ENCODE data around the gene LEAP2.
A peak's percentile ranks its signal among the peaks of the same experiment; 100 is the strongest.

Gene LEAP2

DNA sequence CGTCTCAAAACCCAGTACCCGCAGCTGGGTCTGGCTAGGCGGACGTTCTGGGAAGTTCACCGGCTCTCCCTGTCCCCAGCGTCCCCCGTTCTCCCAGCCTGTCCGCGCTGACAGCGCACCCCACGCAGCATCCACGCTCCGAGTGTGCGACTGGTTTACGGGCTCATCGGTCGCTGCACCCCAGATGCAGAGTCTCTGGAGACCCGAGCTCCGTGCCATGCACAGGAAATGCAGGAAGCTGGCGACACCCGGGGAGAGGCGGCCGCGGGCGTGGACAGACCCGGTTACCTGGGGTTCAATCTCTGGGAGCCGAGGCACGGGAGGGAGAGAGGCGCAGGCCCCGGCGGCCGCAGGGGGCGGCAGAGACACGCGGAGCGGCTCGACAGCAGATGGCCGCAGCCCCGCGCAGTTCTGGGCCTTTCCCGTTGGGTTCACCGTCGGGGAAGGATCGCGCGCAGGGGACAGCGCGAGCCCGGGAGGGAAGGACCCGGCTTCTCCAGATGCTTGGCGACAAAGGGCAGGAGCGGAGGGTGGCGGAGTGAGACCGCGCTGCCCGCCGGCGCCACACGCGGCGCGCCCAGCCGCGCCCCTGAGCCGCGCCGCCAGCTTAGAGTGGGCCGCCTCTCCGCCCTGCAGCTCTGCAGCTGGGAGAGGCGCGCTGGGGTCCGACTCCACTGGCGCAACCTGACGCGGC lies 43.6 kb upstream of the LEAP2 start (continued):
- TF ChIP-seq PRDM1 (tag by site-specific recombination; IDR thresholded peaks at IDR 0.05) (no peak), ZNF239 (tag by site-specific recombination; IDR thresholded peaks at IDR 0.05) (no peak), ZXDB (tag by site-specific recombination; IDR thresholded peaks at IDR 0.05) (peak; percentile 38; the same call in 1 of the 2 replicates), ZNF311 (tag by site-specific recombination; IDR thresholded peaks at IDR 0.05; ENCODE audit: borderline replicate concordance) (no peak), ZNF391 (tag by site-specific recombination; IDR thresholded peaks at IDR 0.05; ENCODE audit: borderline replicate concordance, low read depth) (peak; percentile 56; the same call in 1 of the 2 replicates), ZNF2 (tag by site-specific recombination; IDR thresholded peaks at IDR 0.05) (peak; percentile 82), ZNF23 (tag by site-specific recombination; IDR thresholded peaks at IDR 0.05; ENCODE audit: borderline replicate concordance) (no peak), ZNF629 (tag by site-specific recombination; IDR thresholded peaks at IDR 0.05) (no peak; the same call in 1 of the 2 replicates), ZNF366 (tag by site-specific recombination; conservative IDR thresholded peaks at IDR 0.05) (no peak), GLIS2 (tag by site-specific recombination; IDR thresholded peaks at IDR 0.05) (peak; percentile 67; the same call in 1 of the 2 replicates), ZNF175 (tag by site-specific recombination; IDR thresholded peaks at IDR 0.05) (no peak)
- TF ChIP-seq, protein P1, sequence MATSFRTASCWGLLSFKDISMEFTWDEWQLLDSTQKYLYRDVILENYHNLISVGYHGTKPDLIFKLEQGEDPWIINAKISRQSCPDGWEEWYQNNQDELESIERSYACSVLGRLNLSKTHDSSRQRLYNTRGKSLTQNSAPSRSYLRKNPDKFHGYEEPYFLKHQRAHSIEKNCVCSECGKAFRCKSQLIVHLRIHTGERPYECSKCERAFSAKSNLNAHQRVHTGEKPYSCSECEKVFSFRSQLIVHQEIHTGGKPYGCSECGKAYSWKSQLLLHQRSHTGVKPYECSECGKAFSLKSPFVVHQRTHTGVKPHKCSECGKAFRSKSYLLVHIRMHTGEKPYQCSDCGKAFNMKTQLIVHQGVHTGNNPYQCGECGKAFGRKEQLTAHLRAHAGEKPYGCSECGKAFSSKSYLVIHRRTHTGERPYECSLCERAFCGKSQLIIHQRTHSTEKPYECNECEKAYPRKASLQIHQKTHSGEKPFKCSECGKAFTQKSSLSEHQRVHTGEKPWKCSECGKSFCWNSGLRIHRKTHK (tag by site-specific recombination; IDR thresholded peaks at IDR 0.05) = no peak
- TF ChIP-seq, protein P2, sequence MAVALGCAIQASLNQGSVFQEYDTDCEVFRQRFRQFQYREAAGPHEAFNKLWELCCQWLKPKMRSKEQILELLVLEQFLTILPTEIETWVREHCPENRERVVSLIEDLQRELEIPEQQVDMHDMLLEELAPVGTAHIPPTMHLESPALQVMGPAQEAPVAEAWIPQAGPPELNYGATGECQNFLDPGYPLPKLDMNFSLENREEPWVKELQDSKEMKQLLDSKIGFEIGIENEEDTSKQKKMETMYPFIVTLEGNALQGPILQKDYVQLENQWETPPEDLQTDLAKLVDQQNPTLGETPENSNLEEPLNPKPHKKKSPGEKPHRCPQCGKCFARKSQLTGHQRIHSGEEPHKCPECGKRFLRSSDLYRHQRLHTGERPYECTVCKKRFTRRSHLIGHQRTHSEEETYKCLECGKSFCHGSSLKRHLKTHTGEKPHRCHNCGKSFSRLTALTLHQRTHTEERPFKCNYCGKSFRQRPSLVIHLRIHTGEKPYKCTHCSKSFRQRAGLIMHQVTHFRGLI (tag by site-specific recombination; IDR thresholded peaks at IDR 0.05) = peak; percentile 51; the same call in 1 of the 2 replicates
- TF ChIP-seq, protein P3, sequence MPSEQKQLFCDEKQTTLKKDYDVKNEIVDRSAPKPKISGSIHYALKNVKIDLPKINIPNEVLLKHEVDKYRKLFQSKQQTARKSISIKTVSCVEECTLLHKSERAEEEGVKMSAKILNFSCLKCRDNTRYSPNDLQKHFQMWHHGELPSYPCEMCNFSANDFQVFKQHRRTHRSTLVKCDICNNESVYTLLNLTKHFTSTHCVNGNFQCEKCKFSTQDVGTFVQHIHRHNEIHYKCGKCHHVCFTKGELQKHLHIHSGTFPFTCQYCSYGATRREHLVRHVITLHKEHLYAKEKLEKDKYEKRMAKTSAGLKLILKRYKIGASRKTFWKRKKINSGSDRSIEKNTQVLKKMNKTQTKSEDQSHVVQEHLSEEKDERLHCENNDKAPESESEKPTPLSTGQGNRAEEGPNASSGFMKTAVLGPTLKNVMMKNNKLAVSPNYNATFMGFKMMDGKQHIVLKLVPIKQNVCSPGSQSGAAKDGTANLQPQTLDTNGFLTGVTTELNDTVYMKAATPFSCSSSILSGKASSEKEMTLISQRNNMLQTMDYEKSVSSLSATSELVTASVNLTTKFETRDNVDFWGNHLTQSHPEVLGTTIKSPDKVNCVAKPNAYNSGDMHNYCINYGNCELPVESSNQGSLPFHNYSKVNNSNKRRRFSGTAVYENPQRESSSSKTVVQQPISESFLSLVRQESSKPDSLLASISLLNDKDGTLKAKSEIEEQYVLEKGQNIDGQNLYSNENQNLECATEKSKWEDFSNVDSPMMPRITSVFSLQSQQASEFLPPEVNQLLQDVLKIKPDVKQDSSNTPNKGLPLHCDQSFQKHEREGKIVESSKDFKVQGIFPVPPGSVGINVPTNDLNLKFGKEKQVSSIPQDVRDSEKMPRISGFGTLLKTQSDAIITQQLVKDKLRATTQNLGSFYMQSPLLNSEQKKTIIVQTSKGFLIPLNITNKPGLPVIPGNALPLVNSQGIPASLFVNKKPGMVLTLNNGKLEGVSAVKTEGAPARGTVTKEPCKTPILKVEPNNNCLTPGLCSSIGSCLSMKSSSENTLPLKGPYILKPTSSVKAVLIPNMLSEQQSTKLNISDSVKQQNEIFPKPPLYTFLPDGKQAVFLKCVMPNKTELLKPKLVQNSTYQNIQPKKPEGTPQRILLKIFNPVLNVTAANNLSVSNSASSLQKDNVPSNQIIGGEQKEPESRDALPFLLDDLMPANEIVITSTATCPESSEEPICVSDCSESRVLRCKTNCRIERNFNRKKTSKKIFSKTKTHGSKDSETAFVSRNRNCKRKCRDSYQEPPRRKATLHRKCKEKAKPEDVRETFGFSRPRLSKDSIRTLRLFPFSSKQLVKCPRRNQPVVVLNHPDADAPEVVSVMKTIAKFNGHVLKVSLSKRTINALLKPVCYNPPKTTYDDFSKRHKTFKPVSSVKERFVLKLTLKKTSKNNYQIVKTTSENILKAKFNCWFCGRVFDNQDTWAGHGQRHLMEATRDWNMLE (tag by site-specific recombination; conservative IDR thresholded peaks at IDR 0.05; ENCODE audit: low read depth) = no peak
- TF ChIP-seq, protein P4, sequence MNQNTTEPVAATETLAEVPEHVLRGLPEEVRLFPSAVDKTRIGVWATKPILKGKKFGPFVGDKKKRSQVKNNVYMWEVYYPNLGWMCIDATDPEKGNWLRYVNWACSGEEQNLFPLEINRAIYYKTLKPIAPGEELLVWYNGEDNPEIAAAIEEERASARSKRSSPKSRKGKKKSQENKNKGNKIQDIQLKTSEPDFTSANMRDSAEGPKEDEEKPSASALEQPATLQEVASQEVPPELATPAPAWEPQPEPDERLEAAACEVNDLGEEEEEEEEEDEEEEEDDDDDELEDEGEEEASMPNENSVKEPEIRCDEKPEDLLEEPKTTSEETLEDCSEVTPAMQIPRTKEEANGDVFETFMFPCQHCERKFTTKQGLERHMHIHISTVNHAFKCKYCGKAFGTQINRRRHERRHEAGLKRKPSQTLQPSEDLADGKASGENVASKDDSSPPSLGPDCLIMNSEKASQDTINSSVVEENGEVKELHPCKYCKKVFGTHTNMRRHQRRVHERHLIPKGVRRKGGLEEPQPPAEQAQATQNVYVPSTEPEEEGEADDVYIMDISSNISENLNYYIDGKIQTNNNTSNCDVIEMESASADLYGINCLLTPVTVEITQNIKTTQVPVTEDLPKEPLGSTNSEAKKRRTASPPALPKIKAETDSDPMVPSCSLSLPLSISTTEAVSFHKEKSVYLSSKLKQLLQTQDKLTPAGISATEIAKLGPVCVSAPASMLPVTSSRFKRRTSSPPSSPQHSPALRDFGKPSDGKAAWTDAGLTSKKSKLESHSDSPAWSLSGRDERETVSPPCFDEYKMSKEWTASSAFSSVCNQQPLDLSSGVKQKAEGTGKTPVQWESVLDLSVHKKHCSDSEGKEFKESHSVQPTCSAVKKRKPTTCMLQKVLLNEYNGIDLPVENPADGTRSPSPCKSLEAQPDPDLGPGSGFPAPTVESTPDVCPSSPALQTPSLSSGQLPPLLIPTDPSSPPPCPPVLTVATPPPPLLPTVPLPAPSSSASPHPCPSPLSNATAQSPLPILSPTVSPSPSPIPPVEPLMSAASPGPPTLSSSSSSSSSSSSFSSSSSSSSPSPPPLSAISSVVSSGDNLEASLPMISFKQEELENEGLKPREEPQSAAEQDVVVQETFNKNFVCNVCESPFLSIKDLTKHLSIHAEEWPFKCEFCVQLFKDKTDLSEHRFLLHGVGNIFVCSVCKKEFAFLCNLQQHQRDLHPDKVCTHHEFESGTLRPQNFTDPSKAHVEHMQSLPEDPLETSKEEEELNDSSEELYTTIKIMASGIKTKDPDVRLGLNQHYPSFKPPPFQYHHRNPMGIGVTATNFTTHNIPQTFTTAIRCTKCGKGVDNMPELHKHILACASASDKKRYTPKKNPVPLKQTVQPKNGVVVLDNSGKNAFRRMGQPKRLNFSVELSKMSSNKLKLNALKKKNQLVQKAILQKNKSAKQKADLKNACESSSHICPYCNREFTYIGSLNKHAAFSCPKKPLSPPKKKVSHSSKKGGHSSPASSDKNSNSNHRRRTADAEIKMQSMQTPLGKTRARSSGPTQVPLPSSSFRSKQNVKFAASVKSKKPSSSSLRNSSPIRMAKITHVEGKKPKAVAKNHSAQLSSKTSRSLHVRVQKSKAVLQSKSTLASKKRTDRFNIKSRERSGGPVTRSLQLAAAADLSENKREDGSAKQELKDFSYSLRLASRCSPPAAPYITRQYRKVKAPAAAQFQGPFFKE (tag by site-specific recombination; IDR thresholded peaks at IDR 0.05; ENCODE audit: borderline replicate concordance) = no peak
- TF ChIP-seq, protein P5, sequence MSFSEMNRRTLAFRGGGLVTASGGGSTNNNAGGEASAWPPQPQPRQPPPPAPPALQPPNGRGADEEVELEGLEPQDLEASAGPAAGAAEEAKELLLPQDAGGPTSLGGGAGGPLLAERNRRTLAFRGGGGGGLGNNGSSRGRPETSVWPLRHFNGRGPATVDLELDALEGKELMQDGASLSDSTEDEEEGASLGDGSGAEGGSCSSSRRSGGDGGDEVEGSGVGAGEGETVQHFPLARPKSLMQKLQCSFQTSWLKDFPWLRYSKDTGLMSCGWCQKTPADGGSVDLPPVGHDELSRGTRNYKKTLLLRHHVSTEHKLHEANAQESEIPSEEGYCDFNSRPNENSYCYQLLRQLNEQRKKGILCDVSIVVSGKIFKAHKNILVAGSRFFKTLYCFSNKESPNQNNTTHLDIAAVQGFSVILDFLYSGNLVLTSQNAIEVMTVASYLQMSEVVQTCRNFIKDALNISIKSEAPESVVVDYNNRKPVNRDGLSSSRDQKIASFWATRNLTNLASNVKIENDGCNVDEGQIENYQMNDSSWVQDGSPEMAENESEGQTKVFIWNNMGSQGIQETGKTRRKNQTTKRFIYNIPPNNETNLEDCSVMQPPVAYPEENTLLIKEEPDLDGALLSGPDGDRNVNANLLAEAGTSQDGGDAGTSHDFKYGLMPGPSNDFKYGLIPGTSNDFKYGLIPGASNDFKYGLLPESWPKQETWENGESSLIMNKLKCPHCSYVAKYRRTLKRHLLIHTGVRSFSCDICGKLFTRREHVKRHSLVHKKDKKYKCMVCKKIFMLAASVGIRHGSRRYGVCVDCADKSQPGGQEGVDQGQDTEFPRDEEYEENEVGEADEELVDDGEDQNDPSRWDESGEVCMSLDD (tag by site-specific recombination; IDR thresholded peaks at IDR 0.05) = peak; percentile 84
- TF ChIP-seq, protein P6, sequence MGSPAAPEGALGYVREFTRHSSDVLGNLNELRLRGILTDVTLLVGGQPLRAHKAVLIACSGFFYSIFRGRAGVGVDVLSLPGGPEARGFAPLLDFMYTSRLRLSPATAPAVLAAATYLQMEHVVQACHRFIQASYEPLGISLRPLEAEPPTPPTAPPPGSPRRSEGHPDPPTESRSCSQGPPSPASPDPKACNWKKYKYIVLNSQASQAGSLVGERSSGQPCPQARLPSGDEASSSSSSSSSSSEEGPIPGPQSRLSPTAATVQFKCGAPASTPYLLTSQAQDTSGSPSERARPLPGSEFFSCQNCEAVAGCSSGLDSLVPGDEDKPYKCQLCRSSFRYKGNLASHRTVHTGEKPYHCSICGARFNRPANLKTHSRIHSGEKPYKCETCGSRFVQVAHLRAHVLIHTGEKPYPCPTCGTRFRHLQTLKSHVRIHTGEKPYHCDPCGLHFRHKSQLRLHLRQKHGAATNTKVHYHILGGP (tag by site-specific recombination; IDR thresholded peaks at IDR 0.05) = no peak
- TF ChIP-seq, protein P7, sequence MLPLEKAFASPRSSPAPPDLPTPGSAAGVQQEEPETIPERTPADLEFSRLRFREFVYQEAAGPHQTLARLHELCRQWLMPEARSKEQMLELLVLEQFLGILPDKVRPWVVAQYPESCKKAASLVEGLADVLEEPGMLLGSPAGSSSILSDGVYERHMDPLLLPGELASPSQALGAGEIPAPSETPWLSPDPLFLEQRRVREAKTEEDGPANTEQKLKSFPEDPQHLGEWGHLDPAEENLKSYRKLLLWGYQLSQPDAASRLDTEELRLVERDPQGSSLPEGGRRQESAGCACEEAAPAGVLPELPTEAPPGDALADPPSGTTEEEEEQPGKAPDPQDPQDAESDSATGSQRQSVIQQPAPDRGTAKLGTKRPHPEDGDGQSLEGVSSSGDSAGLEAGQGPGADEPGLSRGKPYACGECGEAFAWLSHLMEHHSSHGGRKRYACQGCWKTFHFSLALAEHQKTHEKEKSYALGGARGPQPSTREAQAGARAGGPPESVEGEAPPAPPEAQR (tag by site-specific recombination; IDR thresholded peaks at IDR 0.05) = no peak
